HepG2 (cell line): ENCODE data around the gene RRP12. TPM values are rescaled to one million over a fixed set of nuclear protein-coding genes. Genes with fewer than 3 reads are reported as not detected.
A peak's percentile ranks its signal among the peaks of the same experiment; 100 is the strongest.

Experiments
- GATAD1 ChIP-seq: IDR thresholded peaks from 2 replicates; pipeline ENCODE4 v1.6.1; 2016; ENCODE audit warnings: missing genetic modification reagents, missing compliant biosample characterization
- HNRNPL ChIP-seq: fragments of 200-400 bp; formaldehyde crosslinking; IDR thresholded peaks from 2 replicates; pipeline ENCODE4 v1.6.1; 2017; ENCODE audit warnings: mild to moderate bottlenecking, low read depth, low read length
- JUNB ChIP-seq: sonication (generic); formaldehyde crosslinking; IDR thresholded peaks from 2 replicates; pipeline ENCODE4 v1.8.0; 2022; ENCODE audit warnings: missing genetic modification reagents, mild to moderate bottlenecking, borderline replicate concordance
- KAT2B ChIP-seq: fragments of 150-350 bp; IDR thresholded peaks from 2 replicates; pipeline ENCODE4 v1.6.1; 2014; ENCODE audit warnings: low read depth, low read length, borderline replicate concordance
- KMT2B ChIP-seq: IDR thresholded peaks from 2 replicates; pipeline ENCODE4 v1.6.1; 2016; ENCODE audit warnings: missing genetic modification reagents, missing compliant biosample characterization
- NFYC ChIP-seq: IDR thresholded peaks from 2 replicates; pipeline ENCODE4 v1.6.1; 2016; ENCODE audit warnings: missing genetic modification reagents, missing compliant biosample characterization
- PITX1 ChIP-seq: sonication (generic); formaldehyde crosslinking; IDR thresholded peaks from 2 replicates; pipeline ENCODE4 v1.5.1; 2020; ENCODE audit warnings: mild to moderate bottlenecking, missing genetic modification reagents
- RBM22 ChIP-seq: fragments of 200-400 bp; formaldehyde crosslinking; optimal IDR thresholded peaks from 2 replicates; pipeline ENCODE3; 2017; ENCODE audit warnings: mild to moderate bottlenecking, low read length, moderate library complexity
- REPIN1 ChIP-seq: sonication (generic); formaldehyde crosslinking; IDR thresholded peaks from 2 replicates; pipeline ENCODE4 v1.8.0; 2022; ENCODE audit warnings: missing genetic modification reagents, low read depth, mild to moderate bottlenecking, borderline replicate concordance
- STAT5B ChIP-seq: sonication (generic); formaldehyde crosslinking; IDR thresholded peaks from 2 replicates; pipeline ENCODE4 v1.4.0; 2020; ENCODE audit warnings: missing genetic modification reagents
- TBX3 ChIP-seq: fragments of 450-650 bp; IDR thresholded peaks from 2 replicates; pipeline ENCODE4 v1.6.1; 2017; ENCODE audit warnings: antibody characterized with exemption, mild to moderate bottlenecking, inconsistent platforms, borderline replicate concordance
- TEAD3 ChIP-seq: optimal IDR thresholded peaks from 2 replicates; pipeline ENCODE3; 2016; ENCODE audit warnings: borderline replicate concordance
- TMF1 ChIP-seq: sonication (generic); formaldehyde crosslinking; IDR thresholded peaks from 2 replicates; pipeline ENCODE4 v1.8.1; 2022; ENCODE audit warnings: low read depth, missing genetic modification reagents
- TOPORS ChIP-seq: sonication (generic); formaldehyde crosslinking; IDR thresholded peaks from 2 replicates; pipeline ENCODE4 v1.8.0; 2023; ENCODE audit warnings: mild to moderate bottlenecking, missing genetic modification reagents
- U2AF1 ChIP-seq: fragments of 200-400 bp; formaldehyde crosslinking; optimal IDR thresholded peaks from 2 replicates; pipeline ENCODE3; 2017; ENCODE audit warnings: mild to moderate bottlenecking, low read depth, low read length
- WIZ ChIP-seq: sonication (generic); formaldehyde crosslinking; IDR thresholded peaks from 2 replicates; pipeline ENCODE4 v1.5.1; 2020; ENCODE audit warnings: mild to moderate bottlenecking, missing genetic modification reagents
- ZFP36L1 ChIP-seq: sonication (generic); formaldehyde crosslinking; IDR thresholded peaks from 2 replicates; pipeline ENCODE4 v1.8.0; 2022; ENCODE audit warnings: mild to moderate bottlenecking, missing genetic modification reagents, moderate library complexity
- ZNF251 ChIP-seq: sonication (generic); formaldehyde crosslinking; IDR thresholded peaks from 2 replicates; pipeline ENCODE4 v1.9.0; 2021; ENCODE audit warnings: mild to moderate bottlenecking, missing genetic modification reagents
- ZNF253 ChIP-seq: sonication (generic); formaldehyde crosslinking; IDR thresholded peaks from 2 replicates; pipeline ENCODE4 v1.8.0; 2022; ENCODE audit warnings: mild to moderate bottlenecking, missing genetic modification reagents, borderline replicate concordance
- ZNF33B ChIP-seq: sonication (generic); formaldehyde crosslinking; IDR thresholded peaks from 2 replicates; pipeline ENCODE4 v1.5.1; 2020; ENCODE audit warnings: mild to moderate bottlenecking, missing genetic modification reagents
- ZNF607 ChIP-seq: sonication (generic); formaldehyde crosslinking; IDR thresholded peaks from 2 replicates; pipeline ENCODE4 v1.5.1; 2020; ENCODE audit warnings: missing genetic modification reagents, mild to moderate bottlenecking, borderline replicate concordance
- ZNF616 ChIP-seq: sonication (generic); formaldehyde crosslinking; IDR thresholded peaks from 2 replicates; pipeline ENCODE4 v1.5.0; 2020; ENCODE audit warnings: low read depth, mild to moderate bottlenecking, missing genetic modification reagents
- polyA plus RNA-seq, 8 experiments: library from polyadenylated mRNA; depleted of rRNA in 3 of 8; stranded (reverse) in 7 of 8; unstranded in 1 of 8; fragments of >200 nt; fragmentation: Illumina TruSeq in 4 of 8; extraction: Trizol in 4 of 8; gene quantifications; 2 replicates each; pipeline versions ENCODE4 v1.2.1 to v1.2.3, GENCODE V29; 2011 to 2016; ENCODE audit warnings: low read depth in 4 of 8, missing spikeins in 1 of 8, mixed read lengths in 1 of 8; ENCODE audit not compliant: insufficient read depth in 1 of 8
- total RNA-seq, 5 experiments: library from RNA; depleted of rRNA; stranded (reverse); fragments of >200 nt; fragmentation: Illumina TruSeq; extraction: Trizol; gene quantifications; 2 replicates each; pipeline ENCODE4 v1.2.3, GENCODE V29; 2016; ENCODE audit warnings: low read depth in 1 of 5
- TF ChIP-seq, protein P1 (sequence below): IDR thresholded peaks from 2 replicates; pipeline ENCODE4 v1.6.1; 2016; ENCODE audit warnings: low read depth, missing genetic modification reagents, missing compliant biosample characterization
- TF ChIP-seq, protein P2 (sequence below): sonication (generic); formaldehyde crosslinking; IDR thresholded peaks from 2 replicates; pipeline ENCODE4 v1.9.0; 2021; ENCODE audit warnings: missing genetic modification reagents, borderline replicate concordance

Gene RRP12
- total and polyA plus RNA-seq, 2 of the 13 experiments (the other 11 are each of a cell fraction or from before 2014, with no cell fraction given) = 13.2 to 39.4 TPM

DNA sequence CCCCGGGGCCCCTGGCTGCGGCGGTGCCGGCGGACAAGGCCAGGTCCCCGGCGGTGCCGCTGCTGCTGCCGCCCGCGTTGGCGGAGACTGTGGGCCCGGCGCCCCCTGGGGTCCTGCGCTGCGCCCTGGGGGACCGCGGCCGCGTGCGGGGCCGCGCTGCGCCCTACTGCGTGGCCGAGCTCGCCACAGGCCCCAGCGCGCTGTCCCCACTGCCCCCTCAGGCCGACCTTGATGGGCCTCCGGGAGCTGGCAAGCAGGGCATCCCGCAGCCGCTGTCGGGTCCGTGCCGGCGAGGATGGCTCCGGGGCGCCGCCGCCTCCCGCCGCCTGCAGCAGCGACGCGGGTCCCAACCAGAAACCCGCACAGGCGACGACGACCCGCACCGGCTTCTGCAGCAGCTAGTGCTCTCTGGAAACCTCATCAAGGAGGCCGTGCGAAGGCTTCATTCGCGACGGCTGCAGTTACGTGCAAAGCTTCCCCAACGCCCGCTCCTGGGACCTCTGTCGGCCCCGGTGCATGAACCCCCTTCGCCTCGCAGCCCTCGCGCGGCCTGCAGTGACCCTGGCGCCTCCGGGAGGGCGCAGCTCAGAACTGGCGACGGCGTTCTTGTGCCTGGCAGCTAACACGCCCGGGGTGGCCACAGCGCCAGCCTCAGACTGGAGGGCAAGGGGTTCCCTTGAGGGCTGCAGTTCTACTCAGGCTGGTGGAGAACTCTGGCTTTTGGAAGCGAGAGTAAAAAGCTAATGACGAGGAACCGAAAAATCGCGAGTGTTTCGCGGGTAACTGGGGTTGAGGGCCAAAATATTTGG, 81.3 kb downstream of the RRP12 start (continued):
- peak; percentile 94 for TF ChIP-seq HNRNPL
- no peak for TF ChIP-seq RBM22
- TF ChIP-seq JUNB (CRISPR knock-in tag) = no peak
- no peak; the same call in 1 of the 2 replicates for TF ChIP-seq ZNF607
- no peak for TF ChIP-seq WIZ (CRISPR knock-in tag)
- TF ChIP-seq, protein P1, sequence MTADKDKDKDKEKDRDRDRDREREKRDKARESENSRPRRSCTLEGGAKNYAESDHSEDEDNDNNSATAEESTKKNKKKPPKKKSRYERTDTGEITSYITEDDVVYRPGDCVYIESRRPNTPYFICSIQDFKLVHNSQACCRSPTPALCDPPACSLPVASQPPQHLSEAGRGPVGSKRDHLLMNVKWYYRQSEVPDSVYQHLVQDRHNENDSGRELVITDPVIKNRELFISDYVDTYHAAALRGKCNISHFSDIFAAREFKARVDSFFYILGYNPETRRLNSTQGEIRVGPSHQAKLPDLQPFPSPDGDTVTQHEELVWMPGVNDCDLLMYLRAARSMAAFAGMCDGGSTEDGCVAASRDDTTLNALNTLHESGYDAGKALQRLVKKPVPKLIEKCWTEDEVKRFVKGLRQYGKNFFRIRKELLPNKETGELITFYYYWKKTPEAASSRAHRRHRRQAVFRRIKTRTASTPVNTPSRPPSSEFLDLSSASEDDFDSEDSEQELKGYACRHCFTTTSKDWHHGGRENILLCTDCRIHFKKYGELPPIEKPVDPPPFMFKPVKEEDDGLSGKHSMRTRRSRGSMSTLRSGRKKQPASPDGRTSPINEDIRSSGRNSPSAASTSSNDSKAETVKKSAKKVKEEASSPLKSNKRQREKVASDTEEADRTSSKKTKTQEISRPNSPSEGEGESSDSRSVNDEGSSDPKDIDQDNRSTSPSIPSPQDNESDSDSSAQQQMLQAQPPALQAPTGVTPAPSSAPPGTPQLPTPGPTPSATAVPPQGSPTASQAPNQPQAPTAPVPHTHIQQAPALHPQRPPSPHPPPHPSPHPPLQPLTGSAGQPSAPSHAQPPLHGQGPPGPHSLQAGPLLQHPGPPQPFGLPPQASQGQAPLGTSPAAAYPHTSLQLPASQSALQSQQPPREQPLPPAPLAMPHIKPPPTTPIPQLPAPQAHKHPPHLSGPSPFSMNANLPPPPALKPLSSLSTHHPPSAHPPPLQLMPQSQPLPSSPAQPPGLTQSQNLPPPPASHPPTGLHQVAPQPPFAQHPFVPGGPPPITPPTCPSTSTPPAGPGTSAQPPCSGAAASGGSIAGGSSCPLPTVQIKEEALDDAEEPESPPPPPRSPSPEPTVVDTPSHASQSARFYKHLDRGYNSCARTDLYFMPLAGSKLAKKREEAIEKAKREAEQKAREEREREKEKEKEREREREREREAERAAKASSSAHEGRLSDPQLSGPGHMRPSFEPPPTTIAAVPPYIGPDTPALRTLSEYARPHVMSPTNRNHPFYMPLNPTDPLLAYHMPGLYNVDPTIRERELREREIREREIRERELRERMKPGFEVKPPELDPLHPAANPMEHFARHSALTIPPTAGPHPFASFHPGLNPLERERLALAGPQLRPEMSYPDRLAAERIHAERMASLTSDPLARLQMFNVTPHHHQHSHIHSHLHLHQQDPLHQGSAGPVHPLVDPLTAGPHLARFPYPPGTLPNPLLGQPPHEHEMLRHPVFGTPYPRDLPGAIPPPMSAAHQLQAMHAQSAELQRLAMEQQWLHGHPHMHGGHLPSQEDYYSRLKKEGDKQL (CRISPR knock-in tag) = no peak
- no peak for TF ChIP-seq STAT5B (CRISPR knock-in tag)
- TF ChIP-seq GATAD1 = no peak
- TF ChIP-seq PITX1 (CRISPR knock-in tag) = 0 out of 2 replicates have a peak, but pooled peaks have one; percentile 27
- TF ChIP-seq TOPORS (CRISPR knock-in tag) = no peak
- no peak for TF ChIP-seq ZNF251 (CRISPR knock-in tag)
- TF ChIP-seq, protein P2, sequence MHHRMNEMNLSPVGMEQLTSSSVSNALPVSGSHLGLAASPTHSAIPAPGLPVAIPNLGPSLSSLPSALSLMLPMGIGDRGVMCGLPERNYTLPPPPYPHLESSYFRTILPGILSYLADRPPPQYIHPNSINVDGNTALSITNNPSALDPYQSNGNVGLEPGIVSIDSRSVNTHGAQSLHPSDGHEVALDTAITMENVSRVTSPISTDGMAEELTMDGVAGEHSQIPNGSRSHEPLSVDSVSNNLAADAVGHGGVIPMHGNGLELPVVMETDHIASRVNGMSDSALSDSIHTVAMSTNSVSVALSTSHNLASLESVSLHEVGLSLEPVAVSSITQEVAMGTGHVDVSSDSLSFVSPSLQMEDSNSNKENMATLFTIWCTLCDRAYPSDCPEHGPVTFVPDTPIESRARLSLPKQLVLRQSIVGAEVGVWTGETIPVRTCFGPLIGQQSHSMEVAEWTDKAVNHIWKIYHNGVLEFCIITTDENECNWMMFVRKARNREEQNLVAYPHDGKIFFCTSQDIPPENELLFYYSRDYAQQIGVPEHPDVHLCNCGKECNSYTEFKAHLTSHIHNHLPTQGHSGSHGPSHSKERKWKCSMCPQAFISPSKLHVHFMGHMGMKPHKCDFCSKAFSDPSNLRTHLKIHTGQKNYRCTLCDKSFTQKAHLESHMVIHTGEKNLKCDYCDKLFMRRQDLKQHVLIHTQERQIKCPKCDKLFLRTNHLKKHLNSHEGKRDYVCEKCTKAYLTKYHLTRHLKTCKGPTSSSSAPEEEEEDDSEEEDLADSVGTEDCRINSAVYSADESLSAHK (CRISPR knock-in tag) = no peak
- TF ChIP-seq ZFP36L1 (CRISPR knock-in tag) = no peak
- TF ChIP-seq ZNF616 = no peak
- 0 out of 2 replicates have a peak, but pooled peaks have one; percentile 38 for TF ChIP-seq TMF1
- no peak for TF ChIP-seq KAT2B
- TF ChIP-seq REPIN1 (CRISPR knock-in tag) = no peak
- peak; percentile 32 for TF ChIP-seq U2AF1
- no peak for TF ChIP-seq KMT2B (CRISPR knock-in tag)
- TF ChIP-seq ZNF33B (CRISPR knock-in tag) = no peak
- no peak for TF ChIP-seq NFYC (CRISPR knock-in tag)
- peak; percentile 11 for TF ChIP-seq TEAD3 (CRISPR knock-in tag)
- TF ChIP-seq ZNF253 (CRISPR knock-in tag) = no peak
- no peak for TF ChIP-seq TBX3
